Gastrocnemius medialis (tissue), 4 donors: ENCODE measurements around the gene MSI2.

Experiments
- CTCF ChIP-seq, 5 experiments: fragments of 450-650 bp in 3 of 5; fragments of 200-600 bp in 2 of 5; sonication (generic) in 2 of 5; IDR thresholded peaks in 4 of 5; conservative IDR thresholded peaks in 1 of 5; 1 replicate in 4 of 5; 2 replicates in 1 of 5; pipeline ENCODE4 v1.5.1; 2016 to 2019; ENCODE audit warnings: antibody characterized with exemption in 5 of 5, mild to moderate bottlenecking in 3 of 5, moderate library complexity in 3 of 5
- POLR2A ChIP-seq, 2 donors: fragments of 450-650 bp; IDR thresholded peaks; one replicate each; pipeline ENCODE4 v1.6.1; 2017; ENCODE audit warnings: antibody characterized with exemption in 2 of 2, mild to moderate bottlenecking in 2 of 2, moderate library complexity in 2 of 2

GRCh38 chr17:57340160-57340981, 84.0 kb downstream of the MSI2 start:
- TF ChIP-seq CTCF (IDR thresholded peaks at IDR 0.05 in 4 of 5, conservative IDR thresholded peaks at IDR 0.05 in 1 of 5) = no peak
- no peak for TF ChIP-seq POLR2A (IDR thresholded peaks at IDR 0.05)
